Activated naive CD8-positive, alpha-beta T cell treated with anti-CD3 and anti-CD28 coated beads, Interleukin-2, amount 50 U/mL, for 16 hours (primary cell): ENCODE results near the gene PI4KA.
"Not testable (repeated sequence)": the region's sequence is repeated elsewhere in the genome, so short reads cannot be mapped to it uniquely, and the experiment has no call there.

Experiments used
- DNase-seq: peaks from one replicate; pipeline ENCODE4 v3.0.0-alpha.2; 2020; ENCODE audit warnings: low read depth, low spot score

Gene PI4KA

GRCh38 chr22:20858615-20859416 is at the start of gene PI4KA, which contains the start of gene SNAP29:
TSS of gene PI4KA (minus strand) at chr22:20858811. CDS start at chr22:20858725, 86 bp downstream.
TSS of gene SNAP29 (plus strand) at chr22:20859007. CDS start at chr22:20859111, 104 bp downstream.
- DNase-seq: peak; percentile 97

GRCh38 chr22:20906387-20906767 is 47.8 kb upstream of the PI4KA start:
- DNase-seq: no peak

- no peak for DNase-seq
Measured at GRCh38 chr22:20905415-20906386, 47.1 kb upstream of the PI4KA start.

- DNase-seq: no peak
Measured at GRCh38 chr22:20904980-20905355, 46.4 kb upstream of the PI4KA start.

GRCh38 chr22:20904008-20904979 is 45.7 kb upstream of the PI4KA start:
- no peak for DNase-seq

- no peak for DNase-seq
Measured at GRCh38 chr22:20903093-20903492, 44.5 kb upstream of the PI4KA start.

GRCh38 chr22:20901093-20902033 is 42.8 kb upstream of the PI4KA start:
- DNase-seq: not testable (repeated sequence)

GRCh38 chr22:20899827-20900423 is 41.3 kb upstream of the PI4KA start:
- DNase-seq: no peak

GRCh38 chr22:20897737-20898136 is 39.1 kb upstream of the PI4KA start:
- DNase-seq: not testable (repeated sequence)

GRCh38 chr22:20890975-20891374 is 32.4 kb upstream of the PI4KA start:
- no peak for DNase-seq

GRCh38 chr22:20889904-20890540 is 31.4 kb upstream of the PI4KA start:
- no peak for DNase-seq

GRCh38 chr22:20889025-20889704 is 30.6 kb upstream of the PI4KA start:
- DNase-seq: no peak

- no peak for DNase-seq
Measured at GRCh38 chr22:20887375-20887774, 28.8 kb upstream of the PI4KA start.

GRCh38 chr22:20885557-20886323 is 27.1 kb upstream of the PI4KA start:
- no peak for DNase-seq

- DNase-seq: no peak
Measured at GRCh38 chr22:20885017-20885556, 26.5 kb upstream of the PI4KA start.

- no peak for DNase-seq
Measured at GRCh38 chr22:20884454-20884853, 25.8 kb upstream of the PI4KA start.

- DNase-seq: no peak
Measured at GRCh38 chr22:20882855-20883254, 24.2 kb upstream of the PI4KA start.
